CD4-positive, alpha-beta T cell treated with Interferon gamma for 1 hour (primary cell): Measurements from ENCODE around the gene ANXA5.
"Not testable (repeated sequence)": the region's sequence is repeated elsewhere in the genome, so short reads cannot be mapped to it uniquely, and the experiment has no call there.

Experiments used
- DNase-seq: peaks from one replicate; pipeline ENCODE4 v3.0.0-alpha.2; 2020

Gene ANXA5

GRCh38 chr4:121676345-121677075 lies 20.3 kb downstream of the ANXA5 start:
- no peak for DNase-seq

- DNase-seq, result no peak
Measured at GRCh38 chr4:121675715-121676114, 21.1 kb downstream of the ANXA5 start.

- no peak for DNase-seq
Measured at GRCh38 chr4:121674696-121675095, 22.1 kb downstream of the ANXA5 start.

GRCh38 chr4:121674191-121674590 lies 22.6 kb downstream of the ANXA5 start:
- DNase-seq, result no peak

- no peak for DNase-seq
Measured at GRCh38 chr4:121669163-121669550, 27.6 kb downstream of the ANXA5 start.

GRCh38 chr4:121668368-121669162 lies 28.2 kb downstream of the ANXA5 start:
- no peak for DNase-seq

GRCh38 chr4:121666091-121666679 lies 30.6 kb downstream of the ANXA5 start:
- DNase-seq, result no peak

- DNase-seq, result no peak
Measured at GRCh38 chr4:121665371-121665770, 31.4 kb downstream of the ANXA5 start.

GRCh38 chr4:121662225-121662624 lies 34.6 kb downstream of the ANXA5 start:
- DNase-seq, result no peak

- DNase-seq, result not testable (repeated sequence)
Measured at GRCh38 chr4:121660175-121660933, 36.4 kb downstream of the ANXA5 start.

- no peak for DNase-seq
Measured at GRCh38 chr4:121658125-121658524, 38.7 kb downstream of the ANXA5 start.

- no peak for DNase-seq
Measured at GRCh38 chr4:121656269-121656641, 40.5 kb downstream of the ANXA5 start.

- DNase-seq, result no peak
Measured at GRCh38 chr4:121655320-121656268, 41.2 kb downstream of the ANXA5 start.

- DNase-seq, result no peak
Measured at GRCh38 chr4:121654738-121655137, 42.0 kb downstream of the ANXA5 start.

GRCh38 chr4:121653986-121654385 lies 42.8 kb downstream of the ANXA5 start:
- no peak for DNase-seq

- no peak for DNase-seq
Measured at GRCh38 chr4:121653214-121653613, 43.6 kb downstream of the ANXA5 start.

- no peak for DNase-seq
Measured at GRCh38 chr4:121651597-121651996, 45.2 kb downstream of the ANXA5 start.

- no peak for DNase-seq
Measured at GRCh38 chr4:121650741-121651140, 46.0 kb downstream of the ANXA5 start.

- no peak for DNase-seq
Measured at GRCh38 chr4:121648516-121648915, 48.3 kb downstream of the ANXA5 start.

GRCh38 chr4:121642876-121643585 lies 53.7 kb downstream of the ANXA5 start:
- no peak for DNase-seq

GRCh38 chr4:121642292-121642691 lies 54.5 kb downstream of the ANXA5 start:
- DNase-seq, result no peak
